Heart right ventricle (tissue), 16 donors: ENCODE measurements around the gene MAP4K1. TPM values are rescaled to one million over a fixed set of nuclear protein-coding genes. Genes with fewer than 3 reads are reported as not detected.
A peak's percentile ranks its signal among the peaks of the same experiment; 100 is the strongest.

Source experiments
- ATAC-seq, 8 donors: fragments of 200-7000 bp; cut with Tn5 transposase; one replicate each; pipeline ENCODE4 v1.9.1; 2020; ENCODE audit warnings: mild to moderate bottlenecking in 8 of 8, moderate library complexity in 8 of 8, moderate number of reproducible peaks in 1 of 8
- DNase-seq, 2 donors: peaks; one replicate each; pipeline ENCODE4 v3.0.0-alpha.2; 2020
- H3K27ac ChIP-seq, 10 donors: fragments of 200-600 bp; sonication (generic) in 2 of 10; one replicate each; pipeline versions ENCODE4 v1.5.0 to v1.8.0; 2020 to 2022; ENCODE audit warnings: mild to moderate bottlenecking in 3 of 10
- H3K27me3 ChIP-seq, 7 donors: fragments of 200-600 bp; one replicate each; pipeline ENCODE4 v1.8.0; 2021 to 2022; ENCODE audit warnings: mild to moderate bottlenecking in 2 of 7
- H3K36me3 ChIP-seq, 9 donors: fragments of 200-600 bp; sonication (generic) in 1 of 9; one replicate each; pipeline versions ENCODE4 v1.5.0 to v1.8.0; 2020 to 2022; ENCODE audit warnings: mild to moderate bottlenecking in 2 of 9
- H3K4me1 ChIP-seq, 9 donors: fragments of 200-600 bp; sonication (generic) in 1 of 9; one replicate each; pipeline versions ENCODE4 v1.5.0 to v1.8.0; 2020 to 2022; ENCODE audit warnings: mild to moderate bottlenecking in 4 of 9
- H3K4me3 ChIP-seq, 10 donors: fragments of 200-600 bp; sonication (generic) in 2 of 10; one replicate each; pipeline versions ENCODE4 v1.5.0 to v1.8.0; 2020 to 2022; ENCODE audit warnings: mild to moderate bottlenecking in 7 of 10, moderate library complexity in 2 of 10
- H3K9me3 ChIP-seq, 11 donors: fragments of 200-600 bp in 10 of 11; sonication (generic) in 2 of 11; one replicate each; pipeline versions ENCODE4 v1.5.0 to v1.8.0; 2013 to 2022; ENCODE audit warnings: mild to moderate bottlenecking in 2 of 11, control low read depth in 1 of 11, moderate library complexity in 1 of 11
- WGBS, 2 donors: extraction: QIAGEN DNeasy Blood & Tissue Kit; methylation state at CpG; one replicate each; pipeline ENCODE4 v1.1.7; 2013; ENCODE audit warnings: inconsistent platforms in 1 of 2; 5-methylcytosine and 5-hydroxymethylcytosine counted together
- intact Hi-C, 10 donors: fragments of 100-400 bp; cut with DNase I; formaldehyde crosslinking; loops; one replicate each; pipeline versions ENCODE4 v1.11.1 to v1.14.2; 2022
- polyA plus RNA-seq, 2 donors: library from polyadenylated mRNA; stranded (reverse); fragments of 200-250 nt; gene quantifications; one replicate each; pipeline ENCODE4 v1.2.3, GENCODE V29; 2013
- total RNA-seq, 10 donors: library from RNA; stranded (reverse); fragmentation: NEBNext Ultra II Directional in 3 of 10; extraction: Animal tissue kit (Norgen Biotek cat#: 25700) in 3 of 10; gene quantifications; one replicate each; pipeline versions ENCODE4 v1.2.1 to v1.2.4, GENCODE V29; 2021 to 2023
- TF ChIP-seq, protein P1 (sequence below), 9 donors: fragments of 200-600 bp; sonication (generic) in 2 of 9; IDR thresholded peaks; one replicate each; pipeline versions ENCODE4 v1.5.0 to v1.8.0; 2021 to 2022; ENCODE audit warnings: antibody characterized with exemption in 9 of 9, mild to moderate bottlenecking in 5 of 9, moderate library complexity in 1 of 9
- donor health status: Arrhythmogenic right ventricular cardiomyopathy.
- donor health status: ischemic (EF 13 %, LVEDD 7.1; RV severe dilation, severe dysfunction).
- donor health status: healthy with polysubstance abuse.
- donor health status: DM: no; HTN: yes; CAD: no.
- donor health status: DM: no; HTN: no; CAD: no.
- donor health status: ischemic (EF 25% LVEDD 6.9; RV normal size, moderate dysfunction).
- donor health status: ischemic (EF 25% LVEDD 5.7; RV mildly dilated, moderate dysfunction).
- donor health status: healthy.
- donor health status: DM: yes; HTN: yes; CAD: no.
- donor health status: Ischemic cardiomyopathy.
- donor health status: ischemic (EF 35%, LVEDD 5.7; RV mildly dilated, moderate dysfunction).
- donor health status: nonischemic (EF 11% LVEDD 7.7; RV severe dilation, severe dysfunction).
- donor health status: DM: yes; HTN: yes; CAD: no.
- donor health status: PGD.
- donor health status: ischemic (EF 29% LVEDD 5.4; RV normal size, mild dysfunction).
- donor health status: nonischemic (EF 23%, LVEDD 6.1; RV moderate dilation, normal function).

The MAP4K1 gene
- total and polyA plus RNA-seq, 12 donors: 0.52 to 9.1 (median 1.5) TPM

DNA sequence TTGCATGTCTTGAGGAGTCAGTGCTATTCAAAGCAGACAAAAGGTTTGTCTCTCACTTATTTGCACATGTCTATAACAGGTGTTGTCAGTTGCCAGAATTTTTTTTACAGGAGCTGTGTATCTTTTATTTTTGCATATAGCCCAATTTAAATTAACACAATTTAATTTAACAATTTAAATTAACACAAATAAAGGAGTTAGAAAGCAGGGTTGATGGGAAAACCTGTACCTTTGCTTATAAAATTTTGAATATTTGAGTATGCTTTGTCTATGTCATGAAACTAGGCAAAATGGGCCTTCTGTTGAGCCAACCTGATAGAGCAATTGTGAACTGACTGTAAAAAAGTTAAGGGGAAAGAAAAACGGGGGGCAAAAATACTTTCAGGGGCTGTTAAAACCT is 78.0 kb downstream of the MAP4K1 start:
- Histone ChIP-seq H3K27me3 (no peaks in the 10 kb centered on the region), H3K9me3 (peaks cover 0 to 12% (median 9%) of the 10 kb centered on the region in 11 donors), H3K27ac (no peak overlapping the region), H3K36me3 (no peaks in the 10 kb centered on the region), H3K4me3 (no peak overlapping the region), H3K4me1 (peaks cover 0 to 18% (median 5%) of the 10 kb centered on the region in 9 donors)
- intact Hi-C loops: loop anchor here in 8 of 10 donors (5.0 to 10.0 kb wide), 8 partner anchors 93 to 415 kb away; partner anchors contain the start of genes MRPS12 (in 3 of the 8) and SARS2 (in 3 of the 8)
- 31 to 42% methylated on average over 1 of the region's 1 CpG for WGBS, 2 donors
- no peak for DNase-seq
- TF ChIP-seq, protein P1, sequence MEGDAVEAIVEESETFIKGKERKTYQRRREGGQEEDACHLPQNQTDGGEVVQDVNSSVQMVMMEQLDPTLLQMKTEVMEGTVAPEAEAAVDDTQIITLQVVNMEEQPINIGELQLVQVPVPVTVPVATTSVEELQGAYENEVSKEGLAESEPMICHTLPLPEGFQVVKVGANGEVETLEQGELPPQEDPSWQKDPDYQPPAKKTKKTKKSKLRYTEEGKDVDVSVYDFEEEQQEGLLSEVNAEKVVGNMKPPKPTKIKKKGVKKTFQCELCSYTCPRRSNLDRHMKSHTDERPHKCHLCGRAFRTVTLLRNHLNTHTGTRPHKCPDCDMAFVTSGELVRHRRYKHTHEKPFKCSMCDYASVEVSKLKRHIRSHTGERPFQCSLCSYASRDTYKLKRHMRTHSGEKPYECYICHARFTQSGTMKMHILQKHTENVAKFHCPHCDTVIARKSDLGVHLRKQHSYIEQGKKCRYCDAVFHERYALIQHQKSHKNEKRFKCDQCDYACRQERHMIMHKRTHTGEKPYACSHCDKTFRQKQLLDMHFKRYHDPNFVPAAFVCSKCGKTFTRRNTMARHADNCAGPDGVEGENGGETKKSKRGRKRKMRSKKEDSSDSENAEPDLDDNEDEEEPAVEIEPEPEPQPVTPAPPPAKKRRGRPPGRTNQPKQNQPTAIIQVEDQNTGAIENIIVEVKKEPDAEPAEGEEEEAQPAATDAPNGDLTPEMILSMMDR (IDR thresholded peaks at IDR 0.05): no peak
- ATAC-seq: no peak

DNA sequence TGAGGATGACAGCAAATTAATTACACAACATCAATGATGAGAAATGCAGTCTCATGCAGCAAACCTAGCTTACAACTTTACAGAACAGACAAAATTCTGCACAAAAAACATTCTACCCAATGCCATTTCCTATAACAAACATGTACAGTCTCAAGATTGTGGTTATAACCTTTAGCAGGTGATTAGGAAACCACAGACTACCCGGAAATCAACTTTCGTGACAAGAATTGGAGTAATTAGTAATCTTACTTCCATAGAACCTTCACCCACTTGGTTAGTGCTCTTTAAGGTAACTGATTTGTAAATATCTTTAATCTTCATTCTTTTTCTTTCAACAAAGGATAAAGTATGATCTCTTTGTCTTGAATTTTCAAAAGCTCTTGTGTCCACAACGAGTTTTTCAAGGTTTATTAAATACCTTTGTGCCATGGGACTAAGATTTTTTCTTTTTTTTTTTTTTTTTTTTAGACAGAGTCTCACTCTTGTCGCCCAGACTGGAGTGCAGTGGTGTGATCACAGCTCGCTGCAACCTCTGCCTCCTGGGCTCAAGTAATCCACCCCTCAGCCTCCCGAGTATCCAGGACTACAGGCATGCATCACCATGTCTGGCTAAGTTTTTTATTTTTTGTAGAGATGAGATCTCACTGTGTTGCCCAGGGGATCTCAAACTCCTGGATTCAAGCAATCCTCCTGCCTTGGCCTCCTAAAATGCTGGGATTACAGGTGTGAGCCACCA is 78.8 kb downstream of the MAP4K1 start:
- peak overlapping the region in 1 of 10 donors; percentile 60 for H3K27ac ChIP-seq
- H3K27me3 ChIP-seq: no peaks in the 10 kb centered on the region
- no peak overlapping the region for H3K4me3 ChIP-seq
- TF ChIP-seq, protein P1 (IDR thresholded peaks at IDR 0.05): no peak
- H3K4me1 ChIP-seq: peaks cover 0 to 10% (median 0%) of the 10 kb centered on the region in 9 donors
- 65 to 77% methylated on average over 6 of the region's 6 CpGs for WGBS, 2 donors
- no peaks in the 10 kb centered on the region for H3K36me3 ChIP-seq
- intact Hi-C loops: no loop called here
- H3K9me3 ChIP-seq: peaks cover 0 to 20% (median 9%) of the 10 kb centered on the region in 11 donors
- no peak for ATAC-seq
- no peak for DNase-seq

DNA sequence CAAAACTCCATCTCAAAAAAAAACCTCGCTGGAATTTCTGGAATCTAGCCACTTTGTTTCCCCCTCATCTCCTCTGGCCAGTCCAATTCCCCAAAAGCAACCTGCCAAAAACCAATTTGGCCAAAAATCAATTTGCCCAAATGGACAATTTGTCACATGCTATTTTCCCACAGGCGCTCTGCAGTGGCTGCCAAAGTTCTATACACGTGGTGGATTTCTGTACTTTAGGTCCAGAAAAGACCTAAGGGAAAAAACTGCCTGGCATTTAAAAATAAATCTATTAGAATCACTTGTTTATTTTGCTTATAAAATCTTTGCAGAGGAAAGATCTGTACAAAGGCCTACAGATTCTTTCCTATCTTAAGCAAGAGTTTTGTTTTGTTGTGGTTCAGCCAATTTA is 79.4 kb downstream of the MAP4K1 start:
- WGBS, 2 donors: 53 to 59% methylated on average over 3 of the region's 3 CpGs
- no peak for ATAC-seq
- intact Hi-C loops: no loop called here

More for the DNA sequence above, 79.4 kb downstream of the MAP4K1 start:
- Histone ChIP-seq H3K27ac (peak overlapping the region in 1 of 10 donors; percentile 60), H3K4me1 (peaks cover 0 to 9% (median 0%) of the 10 kb centered on the region in 9 donors), H3K4me3 (no peak overlapping the region), H3K36me3 (no peaks in the 10 kb centered on the region), H3K9me3 (peaks cover 0 to 20% (median 9%) of the 10 kb centered on the region in 11 donors), H3K27me3 (no peaks in the 10 kb centered on the region)
- no peak for DNase-seq
- TF ChIP-seq, protein P1 (IDR thresholded peaks at IDR 0.05): no peak

Other genes starting within 250 kb of the MAP4K1 start
- 100 to 1,000 TPM; 234 to 426 (median 302) TPM for gene PSMD8, start 243.4 kb downstream of the MAP4K1 start, total RNA-seq
- gene PSMD8, start 243.4 kb downstream of the MAP4K1 start, polyA plus RNA-seq: 100 to 1,000 TPM; 113 to 513 TPM
- under 1 TPM in 5 of 10 donors, not detected in 5; 0.13 to 0.57 (median 0.40) TPM for gene GGN, start 229.9 kb downstream of the MAP4K1 start, total RNA-seq
- under 1 TPM in 1 of 2 donors, not detected in 1; 0.22 TPM for gene GGN, start 229.9 kb downstream of the MAP4K1 start, polyA plus RNA-seq
- 1 to 10 TPM in 2 of 10 donors, under 1 TPM in 8; 0.17 to 1.7 (median 0.58) TPM for gene SPRED3, start 229.3 kb downstream of the MAP4K1 start, total RNA-seq
- under 1 TPM; 0.44 to 0.51 TPM for gene SPRED3, start 229.3 kb downstream of the MAP4K1 start, polyA plus RNA-seq
- 10 to 100 TPM in 9 of 10 donors, 1 to 10 TPM in 1; 9.8 to 16.1 (median 12.2) TPM for gene FAM98C, start 214.9 kb downstream of the MAP4K1 start, total RNA-seq
- 10 to 100 TPM; 13.3 to 14.1 TPM for gene FAM98C, start 214.9 kb downstream of the MAP4K1 start, polyA plus RNA-seq
- 1 to 10 TPM in 5 of 10 donors, under 1 TPM in 5; 0.42 to 3.5 (median 0.99) TPM for gene RASGRP4, start 191.7 kb downstream of the MAP4K1 start, total RNA-seq
- 1 to 10 TPM in 1 of 2 donors, under 1 TPM in 1; 0.64 to 1.0 TPM for gene RASGRP4, start 191.7 kb downstream of the MAP4K1 start, polyA plus RNA-seq
- gene RYR1, start 184.3 kb downstream of the MAP4K1 start, total RNA-seq: 1 to 10 TPM in 3 of 10 donors, under 1 TPM in 7; 0.30 to 1.7 (median 0.74) TPM
- 1 to 10 TPM in 1 of 2 donors, under 1 TPM in 1; 0.20 to 1.7 TPM for gene RYR1, start 184.3 kb downstream of the MAP4K1 start, polyA plus RNA-seq
- 100 to 1,000 TPM; 505 to 677 (median 631) TPM for gene EIF3K, start 1.2 kb upstream of the MAP4K1 start, total RNA-seq
- gene EIF3K, start 1.2 kb upstream of the MAP4K1 start, polyA plus RNA-seq: 100 to 1,000 TPM; 572 to 845 TPM
- gene ACTN4, start 29.7 kb upstream of the MAP4K1 start, total RNA-seq: 100 to 1,000 TPM; 129 to 291 (median 149) TPM
- 100 to 1,000 TPM in 1 of 2 donors, 10 to 100 TPM in 1; 92.4 to 189 TPM for gene ACTN4, start 29.7 kb upstream of the MAP4K1 start, polyA plus RNA-seq
- gene CAPN12, start 126.5 kb upstream of the MAP4K1 start, total RNA-seq: 1 to 10 TPM in 2 of 10 donors, under 1 TPM in 8; 0.15 to 1.5 (median 0.59) TPM
- 1 to 10 TPM; 1.1 to 3.6 TPM for gene CAPN12, start 126.5 kb upstream of the MAP4K1 start, polyA plus RNA-seq
- not detected for gene LGALS7, start 155.6 kb upstream of the MAP4K1 start, total RNA-seq
- not detected for gene LGALS7, start 155.6 kb upstream of the MAP4K1 start, polyA plus RNA-seq
- under 1 TPM in 1 of 10 donors, not detected in 9; 0.60 TPM for gene LGALS7B, start 171.2 kb upstream of the MAP4K1 start, total RNA-seq
- gene LGALS7B, start 171.2 kb upstream of the MAP4K1 start, polyA plus RNA-seq: under 1 TPM in 1 of 2 donors, not detected in 1; 0.19 TPM
- gene LGALS4, start 195.0 kb upstream of the MAP4K1 start, total RNA-seq: 1 to 10 TPM in 2 of 10 donors, under 1 TPM in 6, not detected in 2; 0.16 to 2.0 (median 0.81) TPM
- gene LGALS4, start 195.0 kb upstream of the MAP4K1 start, polyA plus RNA-seq: 1 to 10 TPM in 1 of 2 donors, under 1 TPM in 1; 0.30 to 2.6 TPM
- 100 to 1,000 TPM; 418 to 987 (median 671) TPM for gene ECH1, start 213.8 kb upstream of the MAP4K1 start, total RNA-seq
- 1,000 to 10,000 TPM in 1 of 2 donors, 100 to 1,000 TPM in 1; 446 to 1,208 TPM for gene ECH1, start 213.8 kb upstream of the MAP4K1 start, polyA plus RNA-seq
- 100 to 1,000 TPM; 134 to 196 (median 170) TPM for gene HNRNPL, start 232.0 kb upstream of the MAP4K1 start, total RNA-seq
- 100 to 1,000 TPM; 130 to 181 TPM for gene HNRNPL, start 232.0 kb upstream of the MAP4K1 start, polyA plus RNA-seq